OCI-LY3 (cell line): ENCODE data around the gene DUS2.

Source experiments
- EZH2phosphoT487 ChIP-seq: fragments of 200-600 bp; shearing (Covaris generic); IDR thresholded peaks from 2 replicates; pipeline ENCODE4 v1.6.1; 2018; ENCODE audit warnings: antibody characterized with exemption, mixed run types, low read depth
- TF ChIP-seq, protein P1 (sequence below): fragments of 200-600, 300-600 bp; sonication (generic); IDR thresholded peaks from 2 replicates; pipeline ENCODE4 v1.5.1; 2014; ENCODE audit warnings: antibody characterized with exemption, low read length, low read depth

DNA sequence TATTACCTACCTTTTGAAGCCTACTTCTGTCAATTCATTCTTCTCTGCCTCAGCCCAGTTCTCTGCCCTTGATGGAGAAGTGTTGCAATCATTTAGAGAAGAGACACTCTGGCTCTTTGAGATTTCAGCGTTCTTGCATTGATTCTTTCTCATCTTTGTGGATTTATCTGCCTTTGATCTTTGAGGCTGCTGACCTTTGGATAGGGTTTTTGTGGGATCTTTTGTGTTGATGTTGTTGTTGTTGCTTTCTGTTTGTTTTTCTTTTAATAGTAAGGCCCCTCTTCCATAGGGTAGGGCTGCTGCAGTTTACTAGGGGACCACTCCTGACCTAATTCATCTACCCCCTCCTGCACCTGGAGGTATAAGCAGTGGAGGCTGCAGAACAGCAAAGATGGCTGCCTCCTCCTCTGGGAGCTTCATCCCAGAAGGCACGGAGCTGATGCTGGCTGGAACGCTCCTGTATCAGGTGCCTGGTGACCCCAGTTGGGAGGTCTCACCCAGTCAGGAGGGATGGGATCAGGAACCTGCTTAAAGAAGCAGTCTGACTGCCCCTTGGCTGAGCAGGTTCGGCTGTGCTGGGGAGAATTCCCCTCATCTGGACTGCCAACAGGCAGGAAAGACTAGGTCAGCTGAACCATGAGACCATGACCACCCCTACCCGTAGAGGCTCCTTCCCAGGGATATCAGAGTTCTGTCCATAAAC, 90.1 kb downstream of the DUS2 start:
- TF ChIP-seq, protein P1, sequence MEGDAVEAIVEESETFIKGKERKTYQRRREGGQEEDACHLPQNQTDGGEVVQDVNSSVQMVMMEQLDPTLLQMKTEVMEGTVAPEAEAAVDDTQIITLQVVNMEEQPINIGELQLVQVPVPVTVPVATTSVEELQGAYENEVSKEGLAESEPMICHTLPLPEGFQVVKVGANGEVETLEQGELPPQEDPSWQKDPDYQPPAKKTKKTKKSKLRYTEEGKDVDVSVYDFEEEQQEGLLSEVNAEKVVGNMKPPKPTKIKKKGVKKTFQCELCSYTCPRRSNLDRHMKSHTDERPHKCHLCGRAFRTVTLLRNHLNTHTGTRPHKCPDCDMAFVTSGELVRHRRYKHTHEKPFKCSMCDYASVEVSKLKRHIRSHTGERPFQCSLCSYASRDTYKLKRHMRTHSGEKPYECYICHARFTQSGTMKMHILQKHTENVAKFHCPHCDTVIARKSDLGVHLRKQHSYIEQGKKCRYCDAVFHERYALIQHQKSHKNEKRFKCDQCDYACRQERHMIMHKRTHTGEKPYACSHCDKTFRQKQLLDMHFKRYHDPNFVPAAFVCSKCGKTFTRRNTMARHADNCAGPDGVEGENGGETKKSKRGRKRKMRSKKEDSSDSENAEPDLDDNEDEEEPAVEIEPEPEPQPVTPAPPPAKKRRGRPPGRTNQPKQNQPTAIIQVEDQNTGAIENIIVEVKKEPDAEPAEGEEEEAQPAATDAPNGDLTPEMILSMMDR = no peak
- TF ChIP-seq EZH2phosphoT487 = no peak
